Spleen (tissue), 11 donors: ENCODE results near the gene RS1. TPM values are rescaled to one million over a fixed set of nuclear protein-coding genes. Genes with fewer than 3 reads are reported as not detected.

Source experiments
- DNase-seq: peaks from one replicate; pipeline ENCODE4 v3.0.0-alpha.2; 2020
- H3K27ac ChIP-seq, 8 donors: fragments of 200-600 bp; sonication (generic) in 7 of 8; 1 replicate in 4 of 8; 2 replicates in 4 of 8; pipeline versions ENCODE4 v1.5.0 to v1.8.0; 2016 to 2021; ENCODE audit warnings: inconsistent platforms in 4 of 8, mild to moderate bottlenecking in 4 of 8, moderate library complexity in 1 of 8
- H3K27me3 ChIP-seq, 7 donors: fragments of 200-600 bp; sonication (generic) in 6 of 7; replicated peaks in 1 of 7; 1 replicate in 4 of 7; 2 replicates in 3 of 7; pipeline versions ENCODE4 v1.5.0 to v1.8.0; 2016 to 2021; ENCODE audit warnings: inconsistent platforms in 3 of 7, mild to moderate bottlenecking in 1 of 7
- H3K36me3 ChIP-seq, 6 donors: fragments of 200-600 bp; sonication (generic) in 5 of 6; 1 replicate in 4 of 6; 2 replicates in 2 of 6; pipeline versions ENCODE4 v1.5.0 to v1.8.0; 2016 to 2021; ENCODE audit warnings: inconsistent platforms in 2 of 6
- H3K4me1 ChIP-seq, 6 donors: fragments of 200-600 bp; sonication (generic) in 5 of 6; 1 replicate in 3 of 6; 2 replicates in 3 of 6; pipeline versions ENCODE4 v1.5.0 to v1.8.0; 2016 to 2021; ENCODE audit warnings: inconsistent platforms in 3 of 6
- H3K4me3 ChIP-seq, 8 donors: fragments of 200-600 bp; sonication (generic) in 7 of 8; 1 replicate in 4 of 8; 2 replicates in 4 of 8; pipeline versions ENCODE4 v1.5.0 to v1.8.0; 2016 to 2021; ENCODE audit warnings: inconsistent platforms in 4 of 8, mild to moderate bottlenecking in 4 of 8, moderate library complexity in 2 of 8
- H3K9me3 ChIP-seq, 8 donors: fragments of 200-600 bp; sonication (generic) in 7 of 8; 1 replicate in 4 of 8; 2 replicates in 4 of 8; pipeline versions ENCODE4 v1.5.0 to v1.8.0; 2016 to 2021; ENCODE audit warnings: inconsistent platforms in 4 of 8
- CTCF ChIP-seq, 11 experiments: fragments of 200-600 bp in 7 of 11; fragments of 450-650 bp in 4 of 11; sonication (generic) in 4 of 11; IDR thresholded peaks in 8 of 11; conservative IDR thresholded peaks in 3 of 11; 1 replicate in 7 of 11; 2 replicates in 4 of 11; pipeline versions ENCODE4 v1.4.0 to v1.8.0; 2016 to 2021; ENCODE audit warnings: antibody characterized with exemption in 11 of 11, inconsistent platforms in 4 of 11, mild to moderate bottlenecking in 1 of 11
- POLR2A ChIP-seq, 3 donors: fragments of 450-650 bp; IDR thresholded peaks; one replicate each; pipeline ENCODE4 v1.5.1; 2017; ENCODE audit warnings: antibody characterized with exemption in 3 of 3, mild to moderate bottlenecking in 1 of 3
- POLR2AphosphoS5 ChIP-seq, 3 donors: sonication (generic); formaldehyde crosslinking; IDR thresholded peaks; one replicate each; pipeline ENCODE4 v1.5.1; 2017; ENCODE audit warnings: antibody characterized with exemption in 3 of 3
- WGBS, 5 donors: extraction: QIAGEN DNeasy Blood & Tissue Kit in 3 of 5; methylation state at CpG; one replicate each; pipeline versions ENCODE4 v1.1.5 to v1.1.7; 2013 to 2018; 5-methylcytosine and 5-hydroxymethylcytosine counted together
- intact Hi-C: fragments of 100-400 bp; cut with DNase I; formaldehyde crosslinking; loops from one replicate; pipeline ENCODE4 v1.15.0; 2023; ENCODE audit warnings: low total_unique reads
- polyA plus RNA-seq, 3 donors: library from polyadenylated mRNA; stranded (reverse); fragments of 200-250 nt; gene quantifications; one replicate each; pipeline ENCODE4 v1.2.1, GENCODE V29; 2013
- total RNA-seq, 7 donors: library from RNA; depleted of rRNA in 3 of 7; stranded (reverse); fragments of >200 nt in 3 of 7; fragmentation: NEBNext Ultra II Directional in 4 of 7; extraction: Animal tissue kit (Norgen Biotek cat#: 25700) in 4 of 7; gene quantifications; one replicate each; pipeline versions ENCODE4 v1.1.0 to v1.2.1, GENCODE V29; 2016 to 2021
- donor health status: healthy with polysubstance abuse.
- donor health status: DM: no; HTN: no; CAD: no; lungs with moderate emphysema.
- donor health status: DM: no; HTN: no; CAD: no.
- donor health status: Bipolar disorder and iron deficiency.
- donor health status: healthy.
- donor health status: DM: no; HTN: no; CAD: no.
- donor health status: DM: yes; HTN: yes; CAD: no.

RS1 gene
- total and polyA plus RNA-seq, 10 donors, result 0.04 TPM; not detected in 9

GRCh38 chrX:18620349-18620748, 51.6 kb downstream of the RS1 start:
- no peak for DNase-seq
- TF ChIP-seq POLR2AphosphoS5 (IDR thresholded peaks at IDR 0.05) (no peak), POLR2A (IDR thresholded peaks at IDR 0.05) (no peak), CTCF (IDR thresholded peaks at IDR 0.05 in 8 of 11, conservative IDR thresholded peaks at IDR 0.05 in 3 of 11) (no peak)
- WGBS, 5 donors, result 81 to 95% (median 82%) methylated on average over 8 of the region's 8 CpGs
- Histone ChIP-seq H3K27ac (no peak overlapping the region), H3K4me3 (no peak overlapping the region), H3K4me1 (no peaks in the 10 kb centered on the region), H3K27me3 (no peaks in the 10 kb centered on the region), H3K9me3 (no peaks in the 10 kb centered on the region), H3K36me3 (peaks cover 0 to 19% (median 0%) of the 10 kb centered on the region in 6 donors)
- intact Hi-C loops, result no loop called here

DNA sequence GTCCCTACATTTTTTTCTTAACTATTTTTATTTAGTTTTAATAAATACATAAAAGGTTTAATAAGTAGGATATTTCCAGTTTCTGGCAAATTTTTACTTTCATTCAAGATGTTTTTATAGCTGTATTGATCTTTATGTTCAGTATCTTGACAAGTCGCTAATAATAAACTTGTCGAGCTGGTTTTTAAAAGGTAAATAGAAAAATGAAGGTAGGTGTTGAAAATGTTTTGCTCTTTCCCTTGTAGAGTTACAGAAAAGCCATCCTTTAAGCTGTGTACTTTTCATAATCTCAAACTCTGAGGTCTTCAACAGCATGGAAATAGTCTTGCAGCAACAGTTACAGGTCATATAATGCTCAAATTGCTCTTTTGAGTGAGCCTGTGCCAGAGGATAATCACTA, 52.6 kb downstream of the RS1 start:
- Histone ChIP-seq H3K27me3 (no peaks in the 10 kb centered on the region), H3K36me3 (peaks cover 0 to 10% (median 0%) of the 10 kb centered on the region in 6 donors), H3K4me3 (no peak overlapping the region), H3K27ac (no peak overlapping the region), H3K9me3 (no peaks in the 10 kb centered on the region), H3K4me1 (no peaks in the 10 kb centered on the region)
- intact Hi-C loops, result no loop called here
- TF ChIP-seq POLR2A (IDR thresholded peaks at IDR 0.05) (no peak), POLR2AphosphoS5 (IDR thresholded peaks at IDR 0.05) (no peak)
- DNase-seq, result no peak
- WGBS, 5 donors, result 87 to 98% (median 93%) methylated on average over 2 of the region's 2 CpGs

DNA sequence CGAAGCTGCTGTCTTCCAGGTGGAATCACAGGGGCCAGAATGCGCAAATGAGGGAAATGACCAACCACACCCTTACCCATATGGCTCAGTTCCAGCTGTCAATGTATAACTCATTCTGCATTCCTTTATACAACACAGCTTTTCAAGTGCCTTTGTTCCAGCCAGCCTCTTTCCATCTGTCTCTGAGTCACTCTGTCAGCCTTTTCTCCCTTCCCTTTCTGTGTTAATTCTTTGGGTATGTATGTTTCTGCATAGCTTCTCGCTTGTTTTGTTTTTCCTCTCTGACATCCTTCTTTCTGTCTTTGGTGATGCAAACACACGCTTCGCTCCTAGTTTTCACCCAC, 54.5 kb downstream of the RS1 start:
- no peak for TF ChIP-seq CTCF (IDR thresholded peaks at IDR 0.05 in 8 of 11, conservative IDR thresholded peaks at IDR 0.05 in 3 of 11)
- TF ChIP-seq POLR2A (IDR thresholded peaks at IDR 0.05), result no peak
- no peak for TF ChIP-seq POLR2AphosphoS5 (IDR thresholded peaks at IDR 0.05)
- Histone ChIP-seq H3K36me3 (peaks cover 0 to 17% (median 0%) of the 10 kb centered on the region in 6 donors), H3K4me3 (no peak overlapping the region), H3K27ac (peak overlapping the region in 1 of 8 donors; percentile 23), H3K27me3 (no peaks in the 10 kb centered on the region), H3K4me1 (no peaks in the 10 kb centered on the region), H3K9me3 (no peaks in the 10 kb centered on the region)
- DNase-seq, result no peak
- 63 to 81% (median 77%) methylated on average over 5 of the region's 5 CpGs for WGBS, 5 donors
- intact Hi-C loops, result no loop called here

- no peaks in the 10 kb centered on the region for H3K4me1 ChIP-seq
- H3K9me3 ChIP-seq, result no peaks in the 10 kb centered on the region
- intact Hi-C loops, result no loop called here
- WGBS, 5 donors, result 77 to 94% (median 93%) methylated on average over 8 of the region's 8 CpGs
- TF ChIP-seq POLR2A (IDR thresholded peaks at IDR 0.05) (no peak), POLR2AphosphoS5 (IDR thresholded peaks at IDR 0.05) (no peak), CTCF (IDR thresholded peaks at IDR 0.05 in 8 of 11, conservative IDR thresholded peaks at IDR 0.05 in 3 of 11) (no peak)
- peaks cover 0 to 17% (median 0%) of the 10 kb centered on the region in 6 donors for H3K36me3 ChIP-seq
- DNase-seq, result no peak
- H3K27me3 ChIP-seq, result no peaks in the 10 kb centered on the region
- no peak overlapping the region for H3K27ac ChIP-seq
- H3K4me3 ChIP-seq, result no peak overlapping the region
These were observed 55.1 kb downstream of the RS1 start for GRCh38 chrX:18616688-18617406.
